Fibroblast of lung (primary cell): Measurements from ENCODE around the gene SLIT1. TPM values are rescaled to one million over a fixed set of nuclear protein-coding genes. Genes with fewer than 3 reads are reported as not detected.

ENCODE experiments used
- DNase-seq, 2 donors: peaks; one replicate each; pipeline versions ENCODE4 v3.0.0 to v3.0.0-alpha.2; 2010; ENCODE audit warnings: low read depth in 2 of 2
- H2AFZ ChIP-seq: 2 replicates; pipeline ENCODE4 v1.5.1; 2012; ENCODE audit warnings: low read length, control low read depth, inconsistent platforms
- H3K27ac ChIP-seq: 2 replicates; pipeline ENCODE4 v1.5.1; 2011; ENCODE audit warnings: low read length, control low read depth; ENCODE audit not compliant: insufficient read depth
- H3K27me3 ChIP-seq: 2 replicates; pipeline ENCODE4 v1.5.1; 2011; ENCODE audit warnings: mild to moderate bottlenecking, low read length; ENCODE audit not compliant: control insufficient read depth, insufficient read depth
- H3K36me3 ChIP-seq: 2 replicates; pipeline ENCODE4 v1.5.1; 2011; ENCODE audit warnings: low read length; ENCODE audit not compliant: control insufficient read depth, insufficient read depth
- H3K4me1 ChIP-seq: 2 replicates; pipeline ENCODE4 v1.5.1; 2011; ENCODE audit warnings: low read length; ENCODE audit not compliant: control insufficient read depth, insufficient read depth; ENCODE audit errors: extremely low read depth
- H3K4me2 ChIP-seq: 2 replicates; pipeline ENCODE4 v1.5.1; 2011; ENCODE audit warnings: low read length, control low read depth; ENCODE audit not compliant: insufficient read depth; ENCODE audit errors: extremely low read depth
- H3K4me3 ChIP-seq, 4 experiments: fragments of 200-600 bp in 1 of 4; sonication (generic) in 1 of 4; replicated peaks in 1 of 4; 2 replicates each; pipeline ENCODE4 v1.5.1; 2011 to 2016; ENCODE audit warnings: low read length in 4 of 4, low read depth in 3 of 4, mild to moderate bottlenecking in 3 of 4, control low read depth in 2 of 4, inconsistent platforms in 1 of 4, mixed read lengths in 1 of 4; ENCODE audit not compliant: insufficient read depth in 1 of 4; ENCODE audit errors: control extremely low read depth in 1 of 4
- H3K79me2 ChIP-seq: 2 replicates; pipeline ENCODE4 v1.5.1; 2012; ENCODE audit warnings: mild to moderate bottlenecking, low read length, inconsistent platforms; ENCODE audit not compliant: control insufficient read depth, insufficient read depth
- H3K9ac ChIP-seq: 2 replicates; pipeline ENCODE4 v1.5.1; 2011; ENCODE audit warnings: mild to moderate bottlenecking, low read length, control low read depth; ENCODE audit not compliant: insufficient read depth
- H3K9me3 ChIP-seq: 2 replicates; pipeline ENCODE4 v1.5.1; 2012; ENCODE audit warnings: low read depth, low read length; ENCODE audit not compliant: control insufficient read depth, insufficient read depth
- H4K20me1 ChIP-seq: 2 replicates; pipeline ENCODE4 v1.5.1; 2011; ENCODE audit warnings: low read length; ENCODE audit not compliant: control insufficient read depth, insufficient read depth; ENCODE audit errors: extremely low read depth
- EZH2 ChIP-seq: IDR thresholded peaks from 2 replicates; pipeline ENCODE4 v1.5.1; 2012; ENCODE audit warnings: low read length, control low read depth, mild to moderate bottlenecking; ENCODE audit errors: missing control alignments
- polyA plus RNA-seq, 2 donors: library from polyadenylated mRNA; depleted of rRNA in 1 of 2; stranded (reverse) in 1 of 2; unstranded in 1 of 2; fragments of >200 nt; gene quantifications; 2 replicates each; pipeline ENCODE4 v1.2.1, GENCODE V29; 2011 to 2012; ENCODE audit warnings: missing spikeins in 1 of 2
- total RNA-seq: library from RNA; depleted of rRNA; stranded (reverse); fragments of >200 nt; gene quantifications from 2 replicates; pipeline ENCODE4 v1.2.1, GENCODE V29; 2014
- TF ChIP-seq, protein P1 (sequence below), 2 donors: IDR thresholded peaks in 1 of 2; conservative IDR thresholded peaks in 1 of 2; 1 replicate in 1 of 2; 2 replicates in 1 of 2; pipeline ENCODE4 v1.5.1; 2011 to 2012; ENCODE audit warnings: low read length in 2 of 2, control low read depth in 1 of 2, inconsistent platforms in 1 of 2, low read depth in 1 of 2, mild to moderate bottlenecking in 1 of 2

SLIT1 gene
- total and polyA plus RNA-seq, 2 donors (not counting 1 experiment from before 2014, with no cell fraction given) = 0.02 to 0.17 TPM

DNA sequence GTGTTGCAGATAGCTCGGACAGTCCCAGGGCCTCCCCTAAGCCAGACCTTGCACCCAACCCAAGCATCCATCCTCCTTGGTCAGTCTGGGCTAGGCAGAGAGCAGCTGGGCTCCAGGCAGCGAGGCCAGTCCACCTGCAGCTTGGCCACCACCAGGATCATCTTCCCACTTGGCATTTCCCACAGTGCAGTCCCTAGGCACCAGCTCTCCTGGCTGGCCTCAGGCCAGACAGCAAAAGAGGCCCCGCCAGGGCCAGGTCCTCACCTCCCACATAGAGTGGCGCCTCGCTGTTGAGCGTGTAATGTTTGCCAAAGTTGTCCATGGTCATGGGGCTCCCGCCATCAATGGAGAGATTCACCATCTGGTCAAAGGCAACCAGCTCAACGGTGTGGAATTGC lies 182.0 kb downstream of the SLIT1 start:
- Histone ChIP-seq H3K27ac (no peak overlapping the region), H3K4me3 (no peak overlapping the region), H3K4me2 (no peak overlapping the region), H3K9ac (no peak overlapping the region), H3K79me2 (no peaks in the 10 kb centered on the region), H2AFZ (no peak overlapping the region), H4K20me1 (no peaks in the 10 kb centered on the region), H3K4me1 (no peaks in the 10 kb centered on the region), H3K36me3 (no peaks in the 10 kb centered on the region), H3K9me3 (no peaks in the 10 kb centered on the region), H3K27me3 (no peaks in the 10 kb centered on the region)
- TF ChIP-seq EZH2 = no peak
- TF ChIP-seq, protein P1, sequence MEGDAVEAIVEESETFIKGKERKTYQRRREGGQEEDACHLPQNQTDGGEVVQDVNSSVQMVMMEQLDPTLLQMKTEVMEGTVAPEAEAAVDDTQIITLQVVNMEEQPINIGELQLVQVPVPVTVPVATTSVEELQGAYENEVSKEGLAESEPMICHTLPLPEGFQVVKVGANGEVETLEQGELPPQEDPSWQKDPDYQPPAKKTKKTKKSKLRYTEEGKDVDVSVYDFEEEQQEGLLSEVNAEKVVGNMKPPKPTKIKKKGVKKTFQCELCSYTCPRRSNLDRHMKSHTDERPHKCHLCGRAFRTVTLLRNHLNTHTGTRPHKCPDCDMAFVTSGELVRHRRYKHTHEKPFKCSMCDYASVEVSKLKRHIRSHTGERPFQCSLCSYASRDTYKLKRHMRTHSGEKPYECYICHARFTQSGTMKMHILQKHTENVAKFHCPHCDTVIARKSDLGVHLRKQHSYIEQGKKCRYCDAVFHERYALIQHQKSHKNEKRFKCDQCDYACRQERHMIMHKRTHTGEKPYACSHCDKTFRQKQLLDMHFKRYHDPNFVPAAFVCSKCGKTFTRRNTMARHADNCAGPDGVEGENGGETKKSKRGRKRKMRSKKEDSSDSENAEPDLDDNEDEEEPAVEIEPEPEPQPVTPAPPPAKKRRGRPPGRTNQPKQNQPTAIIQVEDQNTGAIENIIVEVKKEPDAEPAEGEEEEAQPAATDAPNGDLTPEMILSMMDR (conservative IDR thresholded peaks at IDR 0.05 in 1 of 2, IDR thresholded peaks at IDR 0.05 in 1 of 2; ENCODE audit: low read depth in 1 of 2, low read length in 2 of 2) = no peak
- DNase-seq = no peak

DNA sequence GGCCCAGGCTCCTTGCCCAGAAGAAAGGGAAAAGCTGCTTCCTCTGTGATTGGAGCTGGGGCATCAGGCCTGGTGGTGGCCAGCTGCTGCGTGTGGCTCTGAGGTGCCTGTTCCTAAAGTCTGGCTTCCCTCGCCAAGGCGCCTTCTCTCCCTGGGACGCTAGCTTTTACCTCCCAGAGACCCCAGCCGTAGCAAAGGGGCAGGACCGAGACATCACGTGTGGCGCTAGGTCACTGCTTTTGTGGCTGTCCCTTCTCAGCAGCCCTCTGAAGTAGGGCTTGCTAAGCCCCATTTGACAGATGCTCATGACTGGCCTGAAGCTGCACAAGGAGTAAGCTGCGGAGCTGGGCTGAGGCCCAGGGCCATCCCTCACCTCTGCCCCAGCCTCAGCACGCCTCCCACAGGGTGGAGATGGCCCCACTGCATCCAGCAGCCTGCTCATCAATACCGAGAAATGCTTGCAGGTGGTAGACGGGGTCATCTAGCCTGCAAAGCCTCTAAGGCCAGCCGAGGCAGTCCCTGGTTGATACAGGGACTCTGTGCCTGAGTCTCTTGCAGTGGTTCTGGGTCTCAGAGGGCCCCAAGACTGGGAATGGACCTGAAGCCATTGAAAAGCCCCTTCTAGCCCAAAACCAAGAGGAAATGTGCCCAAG lies 182.5 kb downstream of the SLIT1 start:
- no peaks in the 10 kb centered on the region for H3K4me1 ChIP-seq
- no peak overlapping the region for H3K4me3 ChIP-seq
- H3K27ac ChIP-seq = no peak overlapping the region
- no peaks in the 10 kb centered on the region for H3K79me2 ChIP-seq
- no peak for DNase-seq
- H3K9me3 ChIP-seq = no peaks in the 10 kb centered on the region
- TF ChIP-seq, protein P1 (conservative IDR thresholded peaks at IDR 0.05 in 1 of 2, IDR thresholded peaks at IDR 0.05 in 1 of 2; ENCODE audit: low read depth in 1 of 2, low read length in 2 of 2) = no peak
- no peak for TF ChIP-seq EZH2
- no peaks in the 10 kb centered on the region for H4K20me1 ChIP-seq
- H3K4me2 ChIP-seq = no peak overlapping the region
- H3K27me3 ChIP-seq = no peaks in the 10 kb centered on the region
- no peaks in the 10 kb centered on the region for H3K36me3 ChIP-seq
- H2AFZ ChIP-seq = no peak overlapping the region
- H3K9ac ChIP-seq = no peak overlapping the region

DNA sequence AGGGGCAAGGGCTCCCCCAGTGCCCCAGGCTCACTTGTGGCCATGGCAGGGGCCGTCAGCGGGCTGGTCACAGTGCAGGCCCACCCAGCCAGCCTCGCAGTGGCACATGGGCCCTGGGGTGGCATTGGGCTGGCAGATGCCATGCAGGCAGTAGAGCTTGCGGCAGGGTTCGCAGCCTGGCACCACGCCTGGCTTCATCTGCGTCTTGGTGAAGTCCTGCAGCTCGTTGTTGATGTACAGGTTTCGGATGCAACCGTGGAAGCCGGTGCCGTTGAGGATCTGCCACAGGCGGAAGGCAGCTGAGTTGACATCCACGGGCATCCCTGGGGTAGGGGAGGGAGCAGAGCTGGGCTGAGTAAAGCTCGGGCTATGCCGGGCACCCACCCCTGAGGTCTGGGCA lies 183.1 kb downstream of the SLIT1 start:
- no peaks in the 10 kb centered on the region for H3K27me3 ChIP-seq
- H3K27ac ChIP-seq = no peak overlapping the region
- H3K9ac ChIP-seq = no peak overlapping the region
- no peak overlapping the region for H3K4me2 ChIP-seq
- TF ChIP-seq, protein P1 (conservative IDR thresholded peaks at IDR 0.05 in 1 of 2, IDR thresholded peaks at IDR 0.05 in 1 of 2; ENCODE audit: low read depth in 1 of 2, low read length in 2 of 2) = no peak
- no peak for TF ChIP-seq EZH2
- H3K4me3 ChIP-seq = no peak overlapping the region
- H3K79me2 ChIP-seq = no peaks in the 10 kb centered on the region
- H2AFZ ChIP-seq = no peak overlapping the region
- no peaks in the 10 kb centered on the region for H3K9me3 ChIP-seq
- no peak for DNase-seq
- no peaks in the 10 kb centered on the region for H3K36me3 ChIP-seq
- H4K20me1 ChIP-seq = no peaks in the 10 kb centered on the region
- H3K4me1 ChIP-seq = no peaks in the 10 kb centered on the region
